ENCODE measurements around the gene MIDN.

Gene MIDN

GRCh38 chr19:1284979-1285736 is 36.8 kb downstream of the MIDN start:
- H3K36me3 ChIP-seq = no peaks in the 10 kb centered on the region
- H3K27me3 ChIP-seq = peaks cover 29% of the 10 kb centered on the region
- no peak overlapping the region for H3K4me3 ChIP-seq (ENCODE audit: low read depth, low read length)
- no peak for TF ChIP-seq CTCF (IDR thresholded peaks at IDR 0.05; ENCODE audit: low read depth, low read length)
- H3K4me1 ChIP-seq = no peaks in the 10 kb centered on the region
- no peaks in the 10 kb centered on the region for H3K9me3 ChIP-seq
- no peak for DNase-seq

GRCh38 chr19:1285737-1286360 is 37.5 kb downstream of the MIDN start, which contains the start of gene EFNA2:
Gene EFNA2, plus strand, starts transcription at chr19:1285873. Its CDS starts 296 bp downstream, at chr19:1286169.
- Histone ChIP-seq H3K4me1 (no peaks in the 10 kb centered on the region), H3K4me3 (ENCODE audit: low read depth, low read length) (no peak within 1 kb of the TSS; the same call in 1 of the 2 replicates), H3K27me3 (peaks cover 29% of the 10 kb centered on the region), H3K36me3 (no peaks in the 10 kb centered on the region), H3K9me3 (no peaks in the 10 kb centered on the region)
- DNase-seq = no peak
- TF ChIP-seq CTCF (IDR thresholded peaks at IDR 0.05; ENCODE audit: low read depth, low read length) = no peak

- Histone ChIP-seq H3K4me1 (no peaks in the 10 kb centered on the region), H3K36me3 (no peaks in the 10 kb centered on the region), H3K27me3 (peaks cover 29% of the 10 kb centered on the region), H3K4me3 (ENCODE audit: low read depth, low read length) (no peak overlapping the region; the same call in 1 of the 2 replicates), H3K9me3 (no peaks in the 10 kb centered on the region)
- TF ChIP-seq CTCF (IDR thresholded peaks at IDR 0.05; ENCODE audit: low read depth, low read length) = no peak
- no peak for DNase-seq
Measured at GRCh38 chr19:1286487-1287353, 38.3 kb downstream of the MIDN start.

- Histone ChIP-seq H3K4me3 (ENCODE audit: low read depth, low read length) (no peak overlapping the region), H3K36me3 (no peaks in the 10 kb centered on the region), H3K4me1 (no peaks in the 10 kb centered on the region), H3K27me3 (peaks cover 29% of the 10 kb centered on the region), H3K9me3 (no peaks in the 10 kb centered on the region)
- TF ChIP-seq CTCF (IDR thresholded peaks at IDR 0.05; ENCODE audit: low read depth, low read length) = no peak
- DNase-seq = no peak
Measured at GRCh38 chr19:1287354-1288225, 39.2 kb downstream of the MIDN start.

- H3K9me3 ChIP-seq = no peaks in the 10 kb centered on the region
- no peak for DNase-seq
- no peak for TF ChIP-seq CTCF (IDR thresholded peaks at IDR 0.05; ENCODE audit: low read depth, low read length)
- H3K4me3 ChIP-seq (ENCODE audit: low read depth, low read length) = no peak overlapping the region
- H3K36me3 ChIP-seq = no peaks in the 10 kb centered on the region
- peaks cover 29% of the 10 kb centered on the region for H3K27me3 ChIP-seq
- no peaks in the 10 kb centered on the region for H3K4me1 ChIP-seq
Measured at GRCh38 chr19:1288226-1288612, 39.8 kb downstream of the MIDN start.

All from BE2C (cell line).